CD4-positive, alpha-beta T cell treated with Interleukin-17A for 1 hour (primary cell): ENCODE results near the gene EFCAB6.

Experiments
- DNase-seq: peaks from one replicate; pipeline ENCODE4 v3.0.0-alpha.2; 2020

The EFCAB6 gene

DNA sequence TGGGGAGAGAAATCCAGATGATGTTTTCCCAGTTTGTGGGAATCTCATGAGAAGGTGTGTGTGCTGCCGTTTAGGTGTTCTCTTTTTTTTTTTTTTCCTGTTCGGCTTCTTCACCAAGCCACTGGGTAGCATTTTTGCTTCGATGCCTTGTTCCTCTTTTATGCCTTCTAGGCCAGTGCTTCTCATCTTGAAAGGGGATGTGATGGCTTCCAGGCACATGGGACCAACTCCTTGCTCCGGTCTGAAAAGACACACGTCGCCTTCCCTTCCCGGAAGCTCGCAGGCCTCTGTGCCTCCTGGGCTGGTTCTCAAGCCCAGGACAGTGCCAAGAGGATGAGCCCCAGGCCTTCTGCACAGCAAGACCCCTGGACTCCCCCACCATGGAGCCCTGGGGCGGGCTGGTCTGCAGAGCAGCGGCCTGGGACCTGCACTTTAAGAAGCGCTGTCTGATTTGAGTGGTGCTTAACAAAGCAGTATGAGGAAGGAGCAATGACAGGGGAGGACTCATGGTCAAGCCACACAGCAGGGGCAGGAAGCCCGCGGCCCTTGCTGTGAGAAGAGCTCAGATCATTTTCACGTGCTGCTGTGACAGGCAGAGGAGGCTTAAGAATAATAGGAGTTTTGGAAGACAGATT, 241.5 kb downstream of the EFCAB6 start:
- DNase-seq, result no peak

GRCh38 chr22:43569111-43569510, 243.0 kb downstream of the EFCAB6 start:
- no peak for DNase-seq

DNA sequence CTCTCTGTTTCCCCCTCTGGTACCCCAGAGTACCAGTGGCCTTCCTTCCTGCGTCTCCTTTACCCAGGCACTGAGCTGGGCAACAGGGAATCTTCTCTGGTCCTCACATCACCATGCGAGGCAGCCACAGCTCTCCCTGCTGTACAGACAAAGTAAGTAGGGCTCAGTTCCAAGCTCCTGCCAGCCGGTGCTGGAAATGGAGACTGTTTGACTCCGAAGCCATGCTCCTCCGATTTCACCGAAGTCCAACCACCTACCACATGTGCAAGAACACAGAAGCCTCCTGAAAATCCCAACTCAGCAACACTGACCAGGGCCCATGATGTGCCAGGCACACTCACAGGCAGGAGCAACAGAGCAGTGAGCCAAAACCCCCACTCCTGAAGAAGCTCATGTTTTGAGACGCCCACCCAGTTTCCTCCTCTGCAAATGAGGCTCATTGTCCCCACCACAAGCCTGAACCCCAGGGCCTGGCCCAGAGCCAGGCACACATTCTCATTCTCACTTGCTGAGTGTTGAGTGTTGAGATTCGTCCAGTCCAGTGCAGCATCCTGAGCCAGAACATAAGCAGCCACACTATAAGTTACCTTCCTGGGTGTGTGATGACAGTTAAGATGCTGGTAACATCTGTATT, 244.3 kb downstream of the EFCAB6 start:
- DNase-seq, result no peak

- no peak for DNase-seq
Observed at GRCh38 chr22:43566561-43567332, 245.4 kb downstream of the EFCAB6 start.

DNA sequence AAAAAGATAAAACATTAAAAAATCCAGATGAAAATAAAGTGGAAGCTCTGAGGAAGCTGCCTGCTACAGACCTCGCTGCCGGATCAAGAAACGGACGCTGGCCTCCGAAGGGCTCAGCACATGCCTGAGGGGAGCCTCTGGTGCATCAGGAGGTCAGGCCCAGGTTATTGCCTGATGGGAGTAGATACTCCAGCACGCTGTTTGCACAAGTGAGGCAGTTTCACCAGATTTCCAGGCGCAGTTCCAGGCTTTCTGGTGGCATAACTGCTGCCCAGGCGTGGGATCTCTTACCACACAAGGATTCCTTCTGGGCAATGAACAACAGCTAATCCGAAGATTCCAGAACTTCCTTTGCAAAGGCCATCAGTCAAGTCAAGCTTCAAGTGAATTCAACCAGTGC, 246.1 kb downstream of the EFCAB6 start:
- DNase-seq, result no peak

DNA sequence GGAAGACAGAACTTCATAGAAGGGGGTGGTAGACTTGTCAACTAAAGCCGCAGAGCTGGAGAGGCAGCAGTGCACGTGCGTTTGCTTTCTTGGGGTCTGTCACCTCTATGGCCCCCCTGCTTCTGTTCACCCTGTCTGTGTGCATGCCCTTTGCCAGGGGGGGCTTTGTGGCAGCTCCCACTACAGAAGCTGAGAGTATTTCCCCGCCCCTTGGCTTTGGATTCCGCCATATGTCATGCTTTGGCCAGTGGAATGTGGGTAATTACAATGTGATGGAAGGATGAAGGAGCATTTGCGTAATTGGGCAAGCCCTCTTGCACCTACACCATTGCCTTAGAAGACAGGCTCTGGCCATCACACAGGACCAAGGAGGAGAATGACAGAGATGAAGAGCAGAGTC, 247.2 kb downstream of the EFCAB6 start:
- no peak for DNase-seq

DNA sequence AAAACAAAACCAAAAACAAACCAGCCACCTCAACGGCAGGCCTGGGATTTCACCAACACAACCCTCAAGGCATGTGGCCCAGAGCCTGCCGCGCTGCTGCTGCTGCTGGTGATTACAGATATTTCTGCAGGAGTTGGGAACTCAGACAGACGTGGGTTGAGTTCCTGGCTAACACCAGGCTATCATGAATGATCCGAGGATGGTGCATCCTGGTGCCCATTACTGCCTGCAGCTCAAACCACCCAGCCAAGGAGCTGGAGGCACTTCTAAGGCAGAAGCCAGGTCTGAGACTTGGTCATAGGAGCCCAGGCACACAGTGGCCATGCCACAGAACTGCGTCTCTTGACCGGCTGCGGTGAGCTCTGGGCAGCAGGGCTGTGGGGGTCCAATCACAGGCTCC, 248.5 kb downstream of the EFCAB6 start:
- DNase-seq, result no peak

GRCh38 chr22:43562843-43563242, 249.3 kb downstream of the EFCAB6 start:
- no peak for DNase-seq

GRCh38 chr22:43561415-43562178, 250.5 kb downstream of the EFCAB6 start:
- no peak for DNase-seq

DNA sequence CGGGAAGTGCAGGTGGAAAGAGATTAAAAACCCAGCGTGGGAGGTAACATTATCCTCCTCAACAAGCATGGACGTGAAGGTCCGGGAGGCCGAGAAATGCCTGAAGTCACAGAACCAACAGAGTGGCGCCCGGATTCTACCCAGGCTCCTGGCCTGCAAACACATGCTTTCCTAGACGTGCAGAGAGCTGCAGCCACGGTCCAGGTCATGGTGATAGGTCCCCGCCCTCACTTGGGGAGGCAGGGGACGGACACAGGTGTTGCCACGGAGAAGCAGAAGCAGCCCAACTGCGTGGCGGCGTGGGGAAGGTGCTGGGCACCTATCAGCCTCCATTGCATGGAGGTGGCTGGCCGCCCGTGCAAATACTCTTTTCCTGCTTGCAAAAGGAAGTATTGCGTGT, 251.5 kb downstream of the EFCAB6 start:
- no peak for DNase-seq

- no peak for DNase-seq
Observed at GRCh38 chr22:43555561-43556515, 256.3 kb downstream of the EFCAB6 start.

- no peak for DNase-seq
Observed at GRCh38 chr22:43554694-43555365, 257.3 kb downstream of the EFCAB6 start.

GRCh38 chr22:43554259-43554636, 257.9 kb downstream of the EFCAB6 start:
- no peak for DNase-seq

- no peak for DNase-seq
Observed at GRCh38 chr22:43553451-43554258, 258.4 kb downstream of the EFCAB6 start.

GRCh38 chr22:43550672-43551071, 261.4 kb downstream of the EFCAB6 start:
- DNase-seq, result no peak

DNA sequence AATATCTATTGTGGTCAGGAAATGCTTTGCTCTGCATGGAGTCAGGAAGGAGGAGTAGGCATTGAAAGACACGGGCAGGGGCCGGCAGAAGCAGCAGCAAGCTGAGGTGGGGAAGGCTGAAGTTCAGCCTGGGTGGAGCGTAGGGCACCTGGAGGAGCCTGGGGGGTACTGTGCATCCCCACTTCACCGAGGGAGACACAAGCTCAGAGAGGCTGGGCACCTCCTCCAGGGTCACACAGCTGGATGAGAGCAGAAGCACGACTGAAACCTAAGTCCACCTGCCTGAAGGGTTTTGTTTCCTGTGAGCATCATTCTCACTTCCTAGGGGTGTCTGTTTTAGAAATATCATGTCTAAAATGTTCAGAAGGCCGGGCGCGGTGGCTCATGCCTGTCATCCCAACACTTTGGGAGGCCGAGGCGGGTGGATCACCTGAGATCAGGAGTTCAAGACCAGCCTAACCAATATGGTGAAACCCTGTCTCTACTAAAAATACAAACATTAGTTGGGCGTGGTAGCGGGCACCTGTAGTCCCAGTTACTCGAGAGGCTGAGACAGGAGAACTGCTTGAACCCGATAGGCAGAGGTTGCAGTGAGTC, 262.0 kb downstream of the EFCAB6 start:
- DNase-seq, result no peak

- no peak for DNase-seq
Observed at GRCh38 chr22:43546186-43546585, 265.9 kb downstream of the EFCAB6 start.

GRCh38 chr22:43544289-43544673, 267.8 kb downstream of the EFCAB6 start:
- DNase-seq, result no peak

DNA sequence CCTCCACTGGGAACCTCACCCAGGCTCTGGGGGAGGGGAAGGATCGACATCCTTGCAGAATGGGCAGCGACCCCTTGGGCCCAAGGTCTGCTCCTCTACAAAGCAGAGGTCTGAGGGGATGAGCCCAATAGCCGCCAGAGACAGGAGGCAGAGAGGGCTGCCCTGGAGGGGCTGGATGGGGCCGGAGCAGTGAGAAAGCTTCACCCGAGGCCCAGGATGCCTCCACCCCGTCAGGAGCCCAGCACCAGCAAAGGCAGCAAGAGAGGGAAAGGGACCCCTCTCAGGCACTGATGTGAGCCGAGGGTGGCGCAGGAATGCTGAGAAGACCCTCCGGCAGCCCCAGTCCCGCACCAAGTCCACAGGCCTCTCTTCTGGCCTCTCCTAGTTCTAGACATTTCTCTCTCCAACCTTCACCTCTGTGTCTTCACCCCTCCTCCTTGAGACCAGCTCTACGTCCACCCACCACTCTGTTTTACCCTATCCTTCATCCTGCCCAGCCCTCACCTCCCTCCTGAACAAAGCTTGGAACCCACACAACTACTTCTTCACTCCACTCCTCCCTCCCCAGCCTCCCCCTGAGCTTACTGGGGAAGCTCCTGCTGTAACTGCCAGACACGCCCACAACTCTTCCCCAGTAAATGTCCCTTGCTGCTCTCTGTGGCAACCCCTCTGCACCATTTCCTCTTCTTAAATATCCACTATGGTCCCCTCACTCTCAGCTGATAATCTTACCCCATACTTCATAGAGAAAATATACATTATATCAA, 268.4 kb downstream of the EFCAB6 start:
- DNase-seq, result no peak
